NCI-H2029 (cell line): ENCODE measurements around the gene CDC7.

Experiments
- DNase-seq: peaks from one replicate; lab custom pipeline; 2025; lab: John Stamatoyannopoulos, UW

Gene CDC7

GRCh38 chr1:91549041-91549735, 48.5 kb downstream of the CDC7 start:
- no peak for DNase-seq

GRCh38 chr1:91550961-91551360, 50.3 kb downstream of the CDC7 start:
- DNase-seq, result no peak

GRCh38 chr1:91552091-91552490, 51.4 kb downstream of the CDC7 start:
- DNase-seq, result no peak

- no peak for DNase-seq
Observed at GRCh38 chr1:91552596-91552995, 51.9 kb downstream of the CDC7 start.

GRCh38 chr1:91553177-91553591, 52.5 kb downstream of the CDC7 start:
- DNase-seq, result no peak

- DNase-seq, result no peak
Observed at GRCh38 chr1:91555074-91555730, 54.6 kb downstream of the CDC7 start.

GRCh38 chr1:91555821-91556531, 55.3 kb downstream of the CDC7 start:
- no peak for DNase-seq

GRCh38 chr1:91556556-91556955, 55.9 kb downstream of the CDC7 start:
- no peak for DNase-seq

GRCh38 chr1:91557039-91557690, 56.5 kb downstream of the CDC7 start:
- DNase-seq, result no peak

GRCh38 chr1:91557826-91558225, 57.2 kb downstream of the CDC7 start:
- DNase-seq, result no peak

GRCh38 chr1:91559046-91559750, 58.5 kb downstream of the CDC7 start:
- DNase-seq, result no peak

GRCh38 chr1:91559838-91560565, 59.4 kb downstream of the CDC7 start:
- DNase-seq, result no peak

GRCh38 chr1:91564888-91565701, 64.4 kb downstream of the CDC7 start:
- no peak for DNase-seq

- no peak for DNase-seq
Observed at GRCh38 chr1:91567583-91567982, 66.9 kb downstream of the CDC7 start.

- DNase-seq, result no peak
Observed at GRCh38 chr1:91568261-91568660, 67.6 kb downstream of the CDC7 start.

- peak; percentile 20 for DNase-seq
Observed at GRCh38 chr1:91569411-91570119, 68.9 kb downstream of the CDC7 start.

- DNase-seq, result no peak
Observed at GRCh38 chr1:91570120-91570448, 69.4 kb downstream of the CDC7 start.

- no peak for DNase-seq
Observed at GRCh38 chr1:91572044-91572443, 71.4 kb downstream of the CDC7 start.
